Loucy (cell line): ENCODE results near the gene CACNA1I.

ENCODE experiments used
- EZH2phosphoT487 ChIP-seq: fragments of 200-600 bp; IDR thresholded peaks from 2 replicates; pipeline ENCODE4 v1.6.1; 2018; ENCODE audit warnings: antibody characterized with exemption, mild to moderate bottlenecking, moderate library complexity, borderline replicate concordance
- TF ChIP-seq, protein P1 (sequence below): fragments of 200-600 bp; sonication (generic); conservative IDR thresholded peaks from 2 replicates; pipeline ENCODE4 v1.5.1; 2014; ENCODE audit warnings: mild to moderate bottlenecking, antibody characterized with exemption, low read length

DNA sequence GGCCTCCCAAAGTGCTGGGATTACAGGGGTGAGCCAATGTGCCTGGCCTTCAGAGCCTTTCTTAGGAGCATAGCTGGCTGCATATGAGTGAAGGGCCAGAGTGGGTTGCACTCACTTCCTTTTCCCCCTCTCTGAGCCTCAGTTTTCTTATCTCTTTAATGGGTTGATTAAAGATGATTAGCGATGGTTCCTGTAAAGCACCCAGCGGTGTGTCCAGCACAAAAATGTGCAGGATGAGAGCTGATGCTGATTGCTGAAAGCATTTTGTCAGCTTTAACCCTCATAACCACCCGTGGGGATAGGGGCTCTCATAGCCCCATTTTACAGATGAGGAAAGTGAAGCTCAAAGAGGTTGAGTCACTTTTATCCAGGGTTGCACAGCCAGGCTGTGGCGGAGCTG is 5.5 kb downstream of the CACNA1I start:
- TF ChIP-seq, protein P1, sequence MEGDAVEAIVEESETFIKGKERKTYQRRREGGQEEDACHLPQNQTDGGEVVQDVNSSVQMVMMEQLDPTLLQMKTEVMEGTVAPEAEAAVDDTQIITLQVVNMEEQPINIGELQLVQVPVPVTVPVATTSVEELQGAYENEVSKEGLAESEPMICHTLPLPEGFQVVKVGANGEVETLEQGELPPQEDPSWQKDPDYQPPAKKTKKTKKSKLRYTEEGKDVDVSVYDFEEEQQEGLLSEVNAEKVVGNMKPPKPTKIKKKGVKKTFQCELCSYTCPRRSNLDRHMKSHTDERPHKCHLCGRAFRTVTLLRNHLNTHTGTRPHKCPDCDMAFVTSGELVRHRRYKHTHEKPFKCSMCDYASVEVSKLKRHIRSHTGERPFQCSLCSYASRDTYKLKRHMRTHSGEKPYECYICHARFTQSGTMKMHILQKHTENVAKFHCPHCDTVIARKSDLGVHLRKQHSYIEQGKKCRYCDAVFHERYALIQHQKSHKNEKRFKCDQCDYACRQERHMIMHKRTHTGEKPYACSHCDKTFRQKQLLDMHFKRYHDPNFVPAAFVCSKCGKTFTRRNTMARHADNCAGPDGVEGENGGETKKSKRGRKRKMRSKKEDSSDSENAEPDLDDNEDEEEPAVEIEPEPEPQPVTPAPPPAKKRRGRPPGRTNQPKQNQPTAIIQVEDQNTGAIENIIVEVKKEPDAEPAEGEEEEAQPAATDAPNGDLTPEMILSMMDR = no peak
- no peak for TF ChIP-seq EZH2phosphoT487
